NB4 (cell line): ENCODE data around the gene C1orf122.

Experiments
- CTCF ChIP-seq: IDR thresholded peaks from one replicate; pipeline ENCODE4 v1.5.1; 2012; ENCODE audit warnings: low read depth, low read length
- MAX ChIP-seq: IDR thresholded peaks from 2 replicates; pipeline ENCODE4 v1.6.1; 2011; ENCODE audit warnings: low read depth, low read length
- MYC ChIP-seq: IDR thresholded peaks from 2 replicates; pipeline ENCODE4 v1.6.1; 2011; ENCODE audit warnings: low read depth, low read length
- POLR2A ChIP-seq: IDR thresholded peaks from 2 replicates; pipeline ENCODE4 v1.6.1; 2011; ENCODE audit warnings: mild to moderate bottlenecking; ENCODE audit not compliant: insufficient read length; ENCODE audit errors: extremely low read depth

GRCh38 chr1:37853157-37853556 lies 45.6 kb downstream of the C1orf122 start:
- TF ChIP-seq MAX (no peak), CTCF (no peak), POLR2A (no peak), MYC (no peak)
